ENCODE data around the gene KLHDC8A.

Gene KLHDC8A

DNA sequence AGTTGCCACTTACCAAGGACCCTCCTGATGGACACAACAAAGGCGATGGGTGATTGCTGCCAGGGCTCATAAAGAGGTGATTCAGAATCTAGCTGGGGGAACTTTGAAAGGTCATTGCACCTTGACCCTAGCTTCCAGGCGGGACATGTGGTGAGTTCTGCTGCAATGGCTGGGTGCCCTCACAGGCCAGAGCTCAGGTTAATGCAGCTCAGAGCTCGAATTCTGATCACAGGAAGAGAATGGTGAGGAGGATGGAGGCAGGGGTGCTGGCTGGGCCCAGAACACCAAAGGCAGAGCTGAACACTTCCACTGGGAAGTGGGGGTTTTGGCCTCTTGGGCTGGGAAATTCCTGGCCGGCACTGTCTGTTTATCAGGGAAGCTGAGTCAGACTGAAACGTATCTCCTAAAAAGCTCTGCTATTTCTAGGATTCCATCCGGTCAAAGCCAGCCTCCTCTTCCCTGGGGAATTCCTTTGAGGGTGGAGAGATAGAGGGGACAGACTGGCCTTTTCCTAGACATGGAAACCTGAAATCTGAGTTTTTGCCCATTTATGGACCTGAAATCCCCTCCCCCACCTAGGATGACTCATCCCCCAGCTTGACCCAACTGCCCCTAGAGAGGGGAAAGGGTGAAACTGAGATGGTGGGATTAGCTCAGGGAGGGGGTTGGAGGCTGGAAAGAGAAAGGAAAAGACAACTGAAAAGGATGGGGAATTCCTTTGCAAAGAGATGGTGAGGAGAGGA, 62.4 kb downstream of the KLHDC8A start:
- no peaks in the 10 kb centered on the region for H3K36me3 ChIP-seq (ENCODE audit: control insufficient read depth in 2 of 2, insufficient read depth in 2 of 2, low read length in 2 of 2)
- H3K27ac ChIP-seq (ENCODE audit: low read length), result peak overlapping the region; percentile 11
- H3K4me3 ChIP-seq (ENCODE audit: low read length in 2 of 2), result no peak overlapping the region
- peaks cover 7% of the 10 kb centered on the region for H3K4me1 ChIP-seq (ENCODE audit: control insufficient read depth, insufficient read depth, low read length)
- H3K9ac ChIP-seq (ENCODE audit: low read length in 2 of 2), result no peak overlapping the region
- H3K27me3 ChIP-seq (ENCODE audit: control insufficient read depth in 1 of 2, insufficient read depth in 2 of 2, low read length in 2 of 2), result no peaks in the 10 kb centered on the region
- no peaks in the 10 kb centered on the region for H3K9me3 ChIP-seq (ENCODE audit: control insufficient read depth in 2 of 2, low read length in 2 of 2)

DNA sequence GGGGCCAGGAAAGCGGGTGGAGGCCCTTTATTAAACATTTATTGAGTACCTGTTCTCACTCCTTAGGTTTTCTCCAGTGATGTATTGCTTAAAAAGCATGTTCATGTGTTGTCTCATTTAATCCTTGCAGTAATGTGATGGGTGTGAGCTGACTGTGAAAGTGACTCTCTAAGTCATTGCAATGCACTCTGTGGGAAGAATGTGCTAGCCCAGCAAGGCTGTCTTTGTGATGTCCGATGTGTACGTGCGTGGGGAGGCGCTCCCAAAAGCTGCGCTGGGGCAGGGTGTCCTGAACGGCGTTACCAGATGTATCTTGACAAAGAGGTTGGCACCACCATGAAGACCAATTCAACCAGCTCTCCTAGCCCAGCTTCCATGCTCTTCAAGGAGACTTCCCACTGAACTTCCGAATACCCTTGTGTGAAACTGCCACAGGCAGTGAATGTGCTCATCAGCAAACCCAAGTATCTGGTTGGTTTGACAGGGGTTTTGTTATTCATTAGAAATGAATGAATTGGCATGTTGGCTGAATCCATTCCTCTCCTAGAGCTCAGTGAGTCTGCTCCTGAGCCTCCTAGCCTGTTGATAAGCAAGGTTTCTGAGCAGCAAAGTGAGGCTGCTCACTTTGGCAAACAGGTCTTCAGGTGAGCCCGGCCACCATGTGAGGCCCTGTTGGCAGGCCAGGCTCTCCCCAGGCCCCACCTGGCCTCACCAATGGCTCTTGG, 63.2 kb downstream of the KLHDC8A start:
- Histone ChIP-seq H3K9me3 (ENCODE audit: control insufficient read depth in 2 of 2, low read length in 2 of 2) (no peaks in the 10 kb centered on the region), H3K9ac (ENCODE audit: low read length in 2 of 2) (no peak overlapping the region), H3K4me3 (ENCODE audit: low read length in 2 of 2) (no peak overlapping the region), H3K27me3 (ENCODE audit: control insufficient read depth in 1 of 2, insufficient read depth in 2 of 2, low read length in 2 of 2) (no peaks in the 10 kb centered on the region), H3K36me3 (ENCODE audit: control insufficient read depth in 2 of 2, insufficient read depth in 2 of 2, low read length in 2 of 2) (no peaks in the 10 kb centered on the region), H3K27ac (ENCODE audit: low read length) (no peak overlapping the region), H3K4me1 (ENCODE audit: control insufficient read depth, insufficient read depth, low read length) (peaks cover 7% of the 10 kb centered on the region)

DNA sequence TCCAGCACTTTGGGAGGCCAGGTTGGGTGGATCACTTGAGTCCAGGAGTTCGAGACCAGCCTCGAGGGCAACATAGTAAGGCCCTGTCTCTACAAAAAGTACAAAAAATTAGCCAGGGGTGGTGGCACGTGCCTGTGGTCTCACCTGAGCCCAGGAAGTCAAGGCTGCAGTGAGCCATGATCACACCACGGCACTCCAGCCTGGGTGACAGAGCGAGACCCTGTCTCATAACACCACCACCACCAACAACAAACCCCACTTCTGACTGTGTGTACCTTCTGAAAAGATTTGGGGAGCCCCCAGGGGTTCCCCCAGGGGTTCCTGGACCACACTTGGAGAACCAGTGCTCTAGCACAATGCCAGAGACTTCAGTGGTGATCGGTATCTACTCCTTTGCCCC, 65.1 kb downstream of the KLHDC8A start:
- Histone ChIP-seq H3K36me3 (ENCODE audit: control insufficient read depth in 2 of 2, insufficient read depth in 2 of 2, low read length in 2 of 2) (no peaks in the 10 kb centered on the region), H3K9me3 (ENCODE audit: control insufficient read depth in 2 of 2, low read length in 2 of 2) (no peaks in the 10 kb centered on the region), H3K27ac (ENCODE audit: low read length) (no peak overlapping the region), H3K4me1 (ENCODE audit: control insufficient read depth, insufficient read depth, low read length) (peaks cover 11% of the 10 kb centered on the region), H3K9ac (ENCODE audit: low read length in 2 of 2) (no peak overlapping the region), H3K4me3 (ENCODE audit: low read length in 2 of 2) (no peak overlapping the region), H3K27me3 (ENCODE audit: control insufficient read depth in 1 of 2, insufficient read depth in 2 of 2, low read length in 2 of 2) (no peaks in the 10 kb centered on the region)

DNA sequence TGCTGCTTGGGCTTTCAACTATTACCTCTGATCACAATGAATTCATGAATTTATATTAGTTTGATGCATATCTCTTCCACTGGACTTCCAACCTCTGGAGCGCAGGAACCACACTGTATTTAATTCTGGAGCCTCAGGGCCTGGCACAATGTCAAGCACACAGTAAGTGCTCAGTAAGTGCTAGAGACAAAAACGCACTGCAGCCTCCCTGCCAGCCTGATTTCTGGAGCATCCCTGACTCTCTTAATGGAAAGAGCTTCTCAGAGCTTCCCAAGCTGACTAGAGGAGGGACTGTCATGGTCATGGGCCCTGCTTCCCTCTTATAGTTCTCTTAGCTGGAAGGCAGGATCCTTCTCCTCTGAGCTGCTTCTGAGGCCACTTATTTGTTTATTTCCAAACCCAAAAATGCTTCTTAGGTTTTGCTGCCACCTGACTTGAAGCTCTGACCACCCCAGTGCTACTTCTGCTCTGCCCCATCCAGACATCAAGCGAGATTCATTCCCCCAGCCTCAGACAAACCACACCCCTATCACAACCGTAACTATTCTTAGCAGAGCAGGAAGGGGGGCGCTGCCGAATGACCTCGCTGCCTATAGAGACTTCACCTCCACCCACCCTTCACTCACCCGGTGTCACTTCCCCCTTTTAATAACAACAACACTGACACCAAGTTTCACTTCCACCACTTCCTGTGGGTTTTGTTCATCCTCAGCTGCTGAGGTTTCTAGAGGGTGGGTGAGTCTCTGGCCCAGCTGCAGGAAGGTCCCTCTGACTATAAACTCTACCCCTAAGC, 68.8 kb downstream of the KLHDC8A start:
- Histone ChIP-seq H3K9me3 (ENCODE audit: control insufficient read depth in 2 of 2, low read length in 2 of 2) (no peaks in the 10 kb centered on the region), H3K4me3 (ENCODE audit: low read length in 2 of 2) (no peak overlapping the region), H3K9ac (ENCODE audit: low read length in 2 of 2) (no peak overlapping the region), H3K4me1 (ENCODE audit: control insufficient read depth, insufficient read depth, low read length) (peaks cover 15% of the 10 kb centered on the region), H3K36me3 (ENCODE audit: control insufficient read depth in 2 of 2, insufficient read depth in 2 of 2, low read length in 2 of 2) (no peaks in the 10 kb centered on the region), H3K27me3 (ENCODE audit: control insufficient read depth in 1 of 2, insufficient read depth in 2 of 2, low read length in 2 of 2) (no peaks in the 10 kb centered on the region), H3K27ac (ENCODE audit: low read length) (no peak overlapping the region)

DNA sequence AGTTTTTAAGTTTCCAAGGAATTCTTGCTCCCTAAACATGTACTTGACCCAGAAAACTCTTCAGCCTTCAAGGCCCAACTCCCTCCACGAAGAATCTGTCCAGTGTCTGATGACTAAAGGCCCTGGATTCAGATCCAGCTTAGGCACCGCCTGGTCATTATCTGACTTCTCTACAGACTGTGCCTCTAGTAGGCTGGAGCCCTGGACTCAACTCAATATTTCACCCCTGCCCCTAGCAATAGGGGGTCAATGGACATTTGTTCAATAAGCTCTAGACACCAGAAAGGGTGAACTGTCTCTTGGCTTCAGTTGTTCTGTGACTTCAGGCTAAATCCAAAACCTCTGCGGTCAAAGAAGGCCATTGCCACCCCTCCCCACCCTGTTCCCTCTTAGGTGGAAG, 69.6 kb downstream of the KLHDC8A start:
- Histone ChIP-seq H3K27me3 (ENCODE audit: control insufficient read depth in 1 of 2, insufficient read depth in 2 of 2, low read length in 2 of 2) (no peaks in the 10 kb centered on the region), H3K4me1 (ENCODE audit: control insufficient read depth, insufficient read depth, low read length) (peaks cover 15% of the 10 kb centered on the region), H3K27ac (ENCODE audit: low read length) (no peak overlapping the region), H3K9me3 (ENCODE audit: control insufficient read depth in 2 of 2, low read length in 2 of 2) (no peaks in the 10 kb centered on the region), H3K9ac (ENCODE audit: low read length in 2 of 2) (no peak overlapping the region), H3K4me3 (ENCODE audit: low read length in 2 of 2) (no peak overlapping the region), H3K36me3 (ENCODE audit: control insufficient read depth in 2 of 2, insufficient read depth in 2 of 2, low read length in 2 of 2) (no peaks in the 10 kb centered on the region)

DNA sequence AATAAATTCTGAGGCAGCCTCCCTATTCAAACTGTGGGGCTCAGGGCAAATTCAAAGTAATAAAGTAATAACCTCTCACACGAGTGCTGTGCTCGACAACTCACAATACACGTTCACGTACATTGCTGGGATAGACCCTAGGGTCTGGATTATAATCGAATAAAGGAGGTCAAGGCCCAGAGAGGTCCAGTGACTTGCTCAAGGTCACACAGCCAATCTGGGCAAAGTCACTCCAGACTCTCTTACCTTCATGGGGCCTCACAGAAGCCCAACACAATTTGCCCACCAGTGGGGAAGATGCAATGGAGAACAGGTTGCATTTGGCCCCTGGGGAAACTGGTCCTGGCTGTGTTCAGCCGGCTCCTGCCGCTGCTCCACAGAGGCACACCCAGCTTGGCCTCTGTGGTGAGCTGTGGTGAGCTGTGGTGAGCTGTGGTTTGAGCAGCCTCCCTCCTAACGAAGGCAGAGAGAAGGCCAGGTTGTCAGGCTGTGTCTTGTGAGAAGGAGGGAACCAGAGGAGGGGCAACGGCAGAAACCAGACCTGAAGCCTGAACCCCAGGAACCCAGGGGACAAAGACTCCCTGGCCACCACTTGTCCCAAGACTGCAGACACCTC, 70.3 kb downstream of the KLHDC8A start:
- Histone ChIP-seq H3K4me1 (ENCODE audit: control insufficient read depth, insufficient read depth, low read length) (peaks cover 15% of the 10 kb centered on the region), H3K9ac (ENCODE audit: low read length in 2 of 2) (peak overlapping the region in 1 of 2 donors; percentile 28), H3K4me3 (ENCODE audit: low read length in 2 of 2) (no peak overlapping the region), H3K27me3 (ENCODE audit: control insufficient read depth in 1 of 2, insufficient read depth in 2 of 2, low read length in 2 of 2) (no peaks in the 10 kb centered on the region), H3K36me3 (ENCODE audit: control insufficient read depth in 2 of 2, insufficient read depth in 2 of 2, low read length in 2 of 2) (no peaks in the 10 kb centered on the region), H3K27ac (ENCODE audit: low read length) (no peak overlapping the region), H3K9me3 (ENCODE audit: control insufficient read depth in 2 of 2, low read length in 2 of 2) (no peaks in the 10 kb centered on the region)
